ENCODE results near the gene CNGB1. TPM values are rescaled to one million over a fixed set of nuclear protein-coding genes. Genes with fewer than 3 reads are reported as not detected.

The CNGB1 gene
- total RNA-seq, 2 experiments from 2014 or later, result not detected

DNA sequence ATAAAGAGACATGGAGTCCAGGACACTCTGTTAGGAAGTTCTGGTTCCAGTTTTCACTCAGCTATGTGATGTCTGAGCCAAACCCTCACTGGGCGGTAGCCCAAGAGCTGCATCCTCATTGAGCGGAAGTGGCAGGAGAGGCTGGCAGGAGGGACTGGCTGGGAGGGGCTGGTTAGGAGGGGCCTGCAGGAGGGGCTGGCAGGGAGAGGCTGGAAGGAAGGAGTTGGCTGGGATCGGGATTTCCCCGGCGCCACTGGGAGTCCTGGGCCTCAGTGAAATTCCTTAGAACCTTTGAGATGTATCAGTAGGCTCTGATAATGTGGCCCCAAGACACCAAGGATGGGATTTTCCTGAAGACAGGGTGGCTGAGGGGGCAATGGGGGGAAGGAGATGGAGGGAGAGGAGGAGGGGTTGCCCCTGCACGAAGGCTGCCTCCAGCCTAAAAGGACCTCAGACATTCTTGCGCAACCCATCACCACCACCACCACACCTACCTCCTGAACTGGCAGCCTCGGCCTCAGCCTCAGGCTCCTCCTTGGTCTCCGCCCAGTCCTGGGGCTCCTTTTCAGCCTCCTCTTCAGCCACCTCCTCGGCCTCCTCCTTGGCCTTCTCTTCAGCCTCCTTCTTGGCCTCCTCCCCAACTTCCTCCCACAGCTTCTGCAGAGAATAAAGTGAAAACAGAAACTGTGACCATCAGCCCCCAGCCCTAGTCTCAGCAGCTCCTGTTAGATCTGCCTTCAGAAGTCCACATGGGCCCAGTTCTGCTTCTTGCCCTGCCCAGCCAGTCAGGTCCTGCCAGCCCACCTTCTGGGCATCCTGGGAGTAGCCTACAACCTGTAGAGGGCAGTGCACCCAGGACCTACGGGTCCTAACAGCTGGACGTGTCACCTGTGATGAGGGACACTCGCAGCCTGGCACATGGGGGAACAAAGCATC is 31.7 kb downstream of the CNGB1 start:
- ATAC-seq (ENCODE audit: poor library complexity) (no peak), DNase-seq (no peak)
- Histone ChIP-seq H3K4me1 (ENCODE audit: insufficient read depth, low read length) (no peaks in the 10 kb centered on the region), H3K9me3 (ENCODE audit: control insufficient read depth in 1 of 2, insufficient read depth in 1 of 2, low read length in 2 of 2) (no peaks in the 10 kb centered on the region), H3K27ac (ENCODE audit: low read depth in 1 of 2, low read length in 2 of 2) (no peak overlapping the region), H3K4me3 (ENCODE audit: low read length) (no peak overlapping the region), H3K27me3 (ENCODE audit: control insufficient read depth in 1 of 2, insufficient read depth in 2 of 2, low read length in 2 of 2) (no peaks in the 10 kb centered on the region), H3K36me3 (ENCODE audit: insufficient read depth, low read length) (no peaks in the 10 kb centered on the region)
- H3K36me3 Mint-ChIP-seq (ENCODE audit: low read depth), result no peaks in the 10 kb centered on the region
- TF ChIP-seq, protein P1, sequence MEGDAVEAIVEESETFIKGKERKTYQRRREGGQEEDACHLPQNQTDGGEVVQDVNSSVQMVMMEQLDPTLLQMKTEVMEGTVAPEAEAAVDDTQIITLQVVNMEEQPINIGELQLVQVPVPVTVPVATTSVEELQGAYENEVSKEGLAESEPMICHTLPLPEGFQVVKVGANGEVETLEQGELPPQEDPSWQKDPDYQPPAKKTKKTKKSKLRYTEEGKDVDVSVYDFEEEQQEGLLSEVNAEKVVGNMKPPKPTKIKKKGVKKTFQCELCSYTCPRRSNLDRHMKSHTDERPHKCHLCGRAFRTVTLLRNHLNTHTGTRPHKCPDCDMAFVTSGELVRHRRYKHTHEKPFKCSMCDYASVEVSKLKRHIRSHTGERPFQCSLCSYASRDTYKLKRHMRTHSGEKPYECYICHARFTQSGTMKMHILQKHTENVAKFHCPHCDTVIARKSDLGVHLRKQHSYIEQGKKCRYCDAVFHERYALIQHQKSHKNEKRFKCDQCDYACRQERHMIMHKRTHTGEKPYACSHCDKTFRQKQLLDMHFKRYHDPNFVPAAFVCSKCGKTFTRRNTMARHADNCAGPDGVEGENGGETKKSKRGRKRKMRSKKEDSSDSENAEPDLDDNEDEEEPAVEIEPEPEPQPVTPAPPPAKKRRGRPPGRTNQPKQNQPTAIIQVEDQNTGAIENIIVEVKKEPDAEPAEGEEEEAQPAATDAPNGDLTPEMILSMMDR (IDR thresholded peaks at IDR 0.05), result no peak
- POLR2A ChIA-PET, result no interaction called here
- H3K27ac Mint-ChIP-seq, result no peak overlapping the region
- intact Hi-C loops (cut with DNase I, micrococcal nuclease), result no loop called here
- no peaks in the 10 kb centered on the region for H3K9me3 Mint-ChIP-seq
- no peaks in the 10 kb centered on the region for H3K4me1 Mint-ChIP-seq (ENCODE audit: low read depth)
- CTCF ChIA-PET, result no interaction called here
- H3K27me3 Mint-ChIP-seq, result peaks cover 5% of the 10 kb centered on the region
- H3K4me3 Mint-ChIP-seq, result no peak overlapping the region

DNA sequence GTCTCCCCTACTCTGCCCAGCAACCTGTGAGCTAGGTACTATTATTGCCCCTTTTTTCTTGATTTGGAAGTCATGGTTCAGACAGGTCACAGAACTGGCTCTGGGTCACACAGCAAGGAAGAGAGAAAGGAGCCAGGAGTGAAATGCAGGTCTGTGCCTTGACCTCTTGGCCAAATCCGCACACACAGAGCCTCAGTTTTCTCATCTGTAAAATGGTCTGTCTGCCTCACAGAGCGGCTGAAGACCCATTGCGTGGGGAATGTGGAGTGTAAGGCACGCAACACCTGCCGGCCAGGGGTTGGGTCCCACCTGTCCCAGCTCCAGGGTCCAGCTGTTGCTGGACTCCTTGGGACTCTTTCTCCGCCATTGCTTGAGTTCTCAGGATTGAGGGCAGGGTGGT is 32.4 kb downstream of the CNGB1 start:
- H3K36me3 Mint-ChIP-seq (ENCODE audit: low read depth), result no peaks in the 10 kb centered on the region
- TF ChIP-seq, protein P1 (IDR thresholded peaks at IDR 0.05), result no peak
- H3K27me3 Mint-ChIP-seq, result peaks cover 5% of the 10 kb centered on the region
- ChIA-PET POLR2A (no interaction called here), CTCF (no interaction called here)
- H3K36me3 ChIP-seq (ENCODE audit: insufficient read depth, low read length), result no peaks in the 10 kb centered on the region
- no peak overlapping the region for H3K27ac ChIP-seq (ENCODE audit: low read depth in 1 of 2, low read length in 2 of 2)
- H3K4me1 Mint-ChIP-seq (ENCODE audit: low read depth), result no peaks in the 10 kb centered on the region
- no peak for DNase-seq
- H3K4me1 ChIP-seq (ENCODE audit: insufficient read depth, low read length), result no peaks in the 10 kb centered on the region
- no peak overlapping the region for H3K27ac Mint-ChIP-seq
- H3K9me3 Mint-ChIP-seq, result no peaks in the 10 kb centered on the region
- no peak overlapping the region for H3K4me3 ChIP-seq (ENCODE audit: low read length)
- H3K27me3 ChIP-seq (ENCODE audit: control insufficient read depth in 1 of 2, insufficient read depth in 2 of 2, low read length in 2 of 2), result no peaks in the 10 kb centered on the region
- intact Hi-C loops (cut with DNase I, micrococcal nuclease), result no loop called here
- no peaks in the 10 kb centered on the region for H3K9me3 ChIP-seq (ENCODE audit: control insufficient read depth in 1 of 2, insufficient read depth in 1 of 2, low read length in 2 of 2)
- no peak for ATAC-seq (ENCODE audit: poor library complexity)
- H3K4me3 Mint-ChIP-seq, result no peak overlapping the region

DNA sequence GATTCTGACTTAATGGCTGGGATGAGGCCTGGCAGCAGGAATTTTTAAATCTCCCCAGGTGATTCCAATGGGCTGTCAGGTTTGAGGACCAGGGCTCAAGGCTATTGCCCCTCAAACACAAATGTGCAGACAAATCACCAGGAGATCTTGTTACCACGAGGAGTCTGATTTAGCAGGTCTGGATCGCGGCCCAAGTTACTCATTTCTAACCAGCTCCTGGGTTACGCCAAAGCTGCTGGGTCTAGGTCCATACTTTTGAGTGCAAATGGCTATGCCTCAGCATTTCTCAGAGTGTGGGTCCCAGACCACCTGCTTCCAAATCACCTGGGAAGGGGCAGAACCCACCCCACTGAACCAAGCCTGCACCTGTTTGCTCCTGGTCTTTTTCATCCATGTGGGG is 33.1 kb downstream of the CNGB1 start:
- H3K4me3 ChIP-seq (ENCODE audit: low read length), result no peak overlapping the region
- H3K4me1 ChIP-seq (ENCODE audit: insufficient read depth, low read length), result no peaks in the 10 kb centered on the region
- TF ChIP-seq, protein P1 (IDR thresholded peaks at IDR 0.05), result no peak
- H3K27ac ChIP-seq (ENCODE audit: low read depth in 1 of 2, low read length in 2 of 2), result no peak overlapping the region
- H3K36me3 Mint-ChIP-seq (ENCODE audit: low read depth), result no peaks in the 10 kb centered on the region
- intact Hi-C loops (cut with DNase I, micrococcal nuclease), result no loop called here
- no peaks in the 10 kb centered on the region for H3K4me1 Mint-ChIP-seq (ENCODE audit: low read depth)
- no peaks in the 10 kb centered on the region for H3K27me3 ChIP-seq (ENCODE audit: control insufficient read depth in 1 of 2, insufficient read depth in 2 of 2, low read length in 2 of 2)
- no peaks in the 10 kb centered on the region for H3K9me3 Mint-ChIP-seq
- no peak overlapping the region for H3K4me3 Mint-ChIP-seq
- ChIA-PET CTCF (no interaction called here), POLR2A (no interaction called here)
- no peaks in the 10 kb centered on the region for H3K36me3 ChIP-seq (ENCODE audit: insufficient read depth, low read length)
- no peak overlapping the region for H3K27ac Mint-ChIP-seq
- no peak for ATAC-seq (ENCODE audit: poor library complexity)
- H3K27me3 Mint-ChIP-seq, result peaks cover 5% of the 10 kb centered on the region
- H3K9me3 ChIP-seq (ENCODE audit: control insufficient read depth in 1 of 2, insufficient read depth in 1 of 2, low read length in 2 of 2), result no peaks in the 10 kb centered on the region
- no peak for DNase-seq
